ENCODE measurements around the gene MRPL21. TPM values are rescaled to one million over a fixed set of nuclear protein-coding genes. Genes with fewer than 3 reads are reported as not detected.

Gene MRPL21
- total RNA-seq, 4 donors from 2014 or later = 9.0 to 121 (median 52.8) TPM

Other genes with a start within 250 kb of the MRPL21 start
- gene GAL, start 219.3 kb downstream of the MRPL21 start, total RNA-seq = 10 to 100 TPM in 1 of 4 donors, 1 to 10 TPM in 1, not detected in 2; 1.9 to 14.1 TPM
- 1 to 10 TPM in 3 of 4 donors, under 1 TPM in 1; 1.00 to 7.5 (median 4.2) TPM for gene TESMIN, start 152.3 kb downstream of the MRPL21 start, total RNA-seq
- 100 to 1,000 TPM in 3 of 4 donors, 10 to 100 TPM in 1; 98.9 to 263 (median 177) TPM for gene CPT1A, start 61.9 kb downstream of the MRPL21 start, total RNA-seq
- 100 to 1,000 TPM in 2 of 4 donors, 10 to 100 TPM in 2; 25.2 to 195 (median 111) TPM for gene IGHMBP2, start 59 bp upstream of the MRPL21 start, total RNA-seq
- gene MRGPRD, start 77.2 kb upstream of the MRPL21 start, total RNA-seq = not detected
- 100 to 1,000 TPM in 1 of 4 donors, 10 to 100 TPM in 3; 17.9 to 119 (median 43.6) TPM for gene MRGPRF, start 109.4 kb upstream of the MRPL21 start, total RNA-seq
- 10 to 100 TPM; 16.8 to 25.4 (median 20.7) TPM for gene TPCN2, start 145.1 kb upstream of the MRPL21 start, total RNA-seq